Activated CD4-positive, alpha-beta memory T cell treated with anti-CD3 and anti-CD28 coated beads, Interleukin-2, amount 10 ng/mL, durations not matched to agents 7 days and 5 days (primary cell): ENCODE results near the gene OR6C65. TPM values are rescaled to one million over a fixed set of nuclear protein-coding genes. Genes with fewer than 3 reads are reported as not detected.
"Not testable (repeated sequence)": the region's sequence is repeated elsewhere in the genome, so short reads cannot be mapped to it uniquely, and the experiment has no call there.

Source experiments
- CTCF ChIA-PET: fragments of 350-600 bp; sonication (Branson Sonifier 250); formaldehyde crosslinking; loops from one replicate; lab custom pipeline; 2021; ENCODE audit warnings: antibody characterized with exemption, inconsistent platforms; lab: Charles Lee
- POLR2A ChIA-PET: fragments of 350-600 bp; sonication (Branson Sonifier 250); formaldehyde crosslinking; loops from one replicate; lab custom pipeline; 2021; ENCODE audit warnings: antibody characterized with exemption; lab: Charles Lee
- DNase-seq: peaks from one replicate; pipeline ENCODE4 v3.0.0-alpha.2; 2020
- H3K27ac Mint-ChIP-seq: one replicate; pipeline ENCODE4 v1.8.0; 2021; ENCODE audit warnings: mild to moderate bottlenecking, mixed read lengths
- H3K27me3 Mint-ChIP-seq: one replicate; pipeline ENCODE4 v1.8.0; 2021; ENCODE audit warnings: mixed read lengths
- H3K36me3 Mint-ChIP-seq: one replicate; pipeline ENCODE4 v1.8.0; 2021; ENCODE audit warnings: low read depth, mixed read lengths
- H3K4me1 Mint-ChIP-seq: one replicate; pipeline ENCODE4 v1.8.0; 2021; ENCODE audit warnings: mixed read lengths
- H3K4me3 Mint-ChIP-seq: one replicate; pipeline ENCODE4 v1.8.0; 2021; ENCODE audit warnings: mild to moderate bottlenecking, mixed read lengths
- H3K9me3 Mint-ChIP-seq: one replicate; pipeline ENCODE4 v1.8.0; 2021; ENCODE audit warnings: mixed read lengths
- total RNA-seq, 2 experiments: library from RNA; stranded (reverse); gene quantifications; one replicate each; pipeline ENCODE4 v1.2.3, GENCODE V29; 2021

OR6C65 gene
- not detected for total RNA-seq

GRCh38 chr12:55400229-55400628, at the start of gene OR6C65:
Gene OR6C65 (plus strand): TSS chr12:55400529. CDS start chr12:55400529, 0 bp downstream.
- DNase-seq: no peak
- Mint-ChIP-seq H3K27ac (no peak within 1 kb of the TSS), H3K27me3 (peaks cover 24% of the 10 kb centered on the region), H3K36me3 (no peaks in the 10 kb centered on the region), H3K4me3 (no peak within 1 kb of the TSS), H3K4me1 (no peaks in the 10 kb centered on the region), H3K9me3 (no peaks in the 10 kb centered on the region)
- ChIA-PET POLR2A (no interaction called here), CTCF (no interaction called here)

- H3K27me3 Mint-ChIP-seq, H3K4me3 Mint-ChIP-seq, H3K36me3 Mint-ChIP-seq, DNase-seq, CTCF ChIA-PET, POLR2A ChIA-PET, H3K4me1 Mint-ChIP-seq, H3K27ac Mint-ChIP-seq, H3K9me3 Mint-ChIP-seq: not testable (repeated sequence)
These were observed 45.0 kb upstream of the OR6C65 start for GRCh38 chr12:55355338-55355737.

- no peaks in the 10 kb centered on the region for H3K36me3 Mint-ChIP-seq
- H3K4me3 Mint-ChIP-seq: no peak within 1 kb of the TSS
- no peaks in the 10 kb centered on the region for H3K4me1 Mint-ChIP-seq
- H3K27ac Mint-ChIP-seq: no peak within 1 kb of the TSS
- no peak for DNase-seq
- peaks cover 20% of the 10 kb centered on the region for H3K27me3 Mint-ChIP-seq
- CTCF ChIA-PET: no interaction called here
- H3K9me3 Mint-ChIP-seq: no peaks in the 10 kb centered on the region
- POLR2A ChIA-PET: no interaction called here
These were observed 37.7 kb upstream of the OR6C65 start, which contains the start of gene OR6C75 for GRCh38 chr12:55362675-55363074. Gene OR6C75 (plus strand): TSS chr12:55362975. CDS start chr12:55365111, 2,136 bp downstream.

GRCh38 chr12:55365086-55365485, 35.2 kb upstream of the OR6C65 start:
- Mint-ChIP-seq H3K27me3 (peaks cover 15% of the 10 kb centered on the region), H3K36me3 (no peaks in the 10 kb centered on the region), H3K4me3 (no peak overlapping the region), H3K9me3 (no peaks in the 10 kb centered on the region), H3K4me1 (no peaks in the 10 kb centered on the region), H3K27ac (no peak overlapping the region)
- DNase-seq: no peak
- ChIA-PET CTCF (no interaction called here), POLR2A (no interaction called here)

- ChIA-PET CTCF (no interaction called here), POLR2A (no interaction called here)
- no peak for DNase-seq
- H3K27ac Mint-ChIP-seq: no peak overlapping the region
- no peaks in the 10 kb centered on the region for H3K4me1 Mint-ChIP-seq
- no peaks in the 10 kb centered on the region for H3K36me3 Mint-ChIP-seq
- peaks cover 3% of the 10 kb centered on the region for H3K27me3 Mint-ChIP-seq
- no peak overlapping the region for H3K4me3 Mint-ChIP-seq
- no peaks in the 10 kb centered on the region for H3K9me3 Mint-ChIP-seq
These were observed 27.8 kb upstream of the OR6C65 start for GRCh38 chr12:55372521-55372920.

GRCh38 chr12:55385891-55386290, 14.4 kb upstream of the OR6C65 start:
- Mint-ChIP-seq H3K36me3 (no peaks in the 10 kb centered on the region), H3K4me3 (no peak overlapping the region), H3K4me1 (no peaks in the 10 kb centered on the region), H3K27ac (no peak overlapping the region), H3K9me3 (no peaks in the 10 kb centered on the region), H3K27me3 (peaks cover 4% of the 10 kb centered on the region)
- no peak for DNase-seq
- POLR2A ChIA-PET: no interaction called here
- CTCF ChIA-PET: no interaction called here

- H3K27ac Mint-ChIP-seq: no peak overlapping the region
- peaks cover 5% of the 10 kb centered on the region for H3K27me3 Mint-ChIP-seq
These were observed 8.1 kb upstream of the OR6C65 start for GRCh38 chr12:55392032-55392795.

GRCh38 chr12:55396326-55396725, 4.0 kb upstream of the OR6C65 start:
- no peak for DNase-seq
- H3K36me3 Mint-ChIP-seq: no peaks in the 10 kb centered on the region
- no peaks in the 10 kb centered on the region for H3K4me1 Mint-ChIP-seq
- CTCF ChIA-PET: no interaction called here
- peaks cover 14% of the 10 kb centered on the region for H3K27me3 Mint-ChIP-seq
- no peak overlapping the region for H3K4me3 Mint-ChIP-seq
- POLR2A ChIA-PET: no interaction called here
- no peak overlapping the region for H3K27ac Mint-ChIP-seq
- H3K9me3 Mint-ChIP-seq: no peaks in the 10 kb centered on the region

More at GRCh38 chr12:55392032-55392795, 8.1 kb upstream of the OR6C65 start:
- CTCF ChIA-PET: no interaction called here
- Mint-ChIP-seq H3K4me1 (no peaks in the 10 kb centered on the region), H3K4me3 (no peak overlapping the region), H3K9me3 (no peaks in the 10 kb centered on the region), H3K36me3 (no peaks in the 10 kb centered on the region)
- POLR2A ChIA-PET: no interaction called here
- no peak for DNase-seq

- POLR2A ChIA-PET: no interaction called here
- Mint-ChIP-seq H3K27ac (no peak overlapping the region), H3K36me3 (no peaks in the 10 kb centered on the region), H3K27me3 (peaks cover 19% of the 10 kb centered on the region), H3K9me3 (no peaks in the 10 kb centered on the region), H3K4me1 (no peaks in the 10 kb centered on the region), H3K4me3 (no peak overlapping the region)
- DNase-seq: no peak
- CTCF ChIA-PET: no interaction called here
These were observed 7.5 kb downstream of the OR6C65 start for GRCh38 chr12:55407866-55408265.

- peaks cover 18% of the 10 kb centered on the region for H3K27me3 Mint-ChIP-seq
- H3K27ac Mint-ChIP-seq, H3K9me3 Mint-ChIP-seq, POLR2A ChIA-PET, H3K4me1 Mint-ChIP-seq, CTCF ChIA-PET, DNase-seq, H3K36me3 Mint-ChIP-seq, H3K4me3 Mint-ChIP-seq: not testable (repeated sequence)
These were observed 8.8 kb downstream of the OR6C65 start for GRCh38 chr12:55409133-55409532.

- H3K36me3 Mint-ChIP-seq, H3K9me3 Mint-ChIP-seq: not testable (repeated sequence)
These were observed 11.8 kb downstream of the OR6C65 start for GRCh38 chr12:55412138-55412537.

GRCh38 chr12:55413498-55414388, 13.4 kb downstream of the OR6C65 start:
- DNase-seq, H3K27ac Mint-ChIP-seq, H3K9me3 Mint-ChIP-seq, H3K36me3 Mint-ChIP-seq, CTCF ChIA-PET, POLR2A ChIA-PET, H3K4me3 Mint-ChIP-seq, H3K4me1 Mint-ChIP-seq: not testable (repeated sequence)
- H3K27me3 Mint-ChIP-seq: peaks cover 30% of the 10 kb centered on the region

More at GRCh38 chr12:55412138-55412537, 11.8 kb downstream of the OR6C65 start:
- DNase-seq, H3K4me1 Mint-ChIP-seq, POLR2A ChIA-PET, H3K27ac Mint-ChIP-seq, H3K4me3 Mint-ChIP-seq, CTCF ChIA-PET: not testable (repeated sequence)
- H3K27me3 Mint-ChIP-seq: peaks cover 31% of the 10 kb centered on the region

- H3K9me3 Mint-ChIP-seq, H3K36me3 Mint-ChIP-seq, POLR2A ChIA-PET, H3K4me3 Mint-ChIP-seq, H3K4me1 Mint-ChIP-seq, DNase-seq, H3K27ac Mint-ChIP-seq, CTCF ChIA-PET: not testable (repeated sequence)
- H3K27me3 Mint-ChIP-seq: peaks cover 34% of the 10 kb centered on the region
These were observed 14.1 kb downstream of the OR6C65 start for GRCh38 chr12:55414396-55414823.
